HG02884 (cell line): Measurements from ENCODE around the gene DCD.
"Not testable (repeated sequence)": the region's sequence is repeated elsewhere in the genome, so short reads cannot be mapped to it uniquely, and the experiment has no call there.

Experiments used
- ATAC-seq: cut with Tn5 transposase; IDR thresholded peaks from one replicate; pipeline ENCODE4 v1.9.1; 2021; ENCODE audit warnings: mild to moderate bottlenecking, moderate library complexity; ENCODE audit not compliant: unreplicated experiment

Gene DCD

DNA sequence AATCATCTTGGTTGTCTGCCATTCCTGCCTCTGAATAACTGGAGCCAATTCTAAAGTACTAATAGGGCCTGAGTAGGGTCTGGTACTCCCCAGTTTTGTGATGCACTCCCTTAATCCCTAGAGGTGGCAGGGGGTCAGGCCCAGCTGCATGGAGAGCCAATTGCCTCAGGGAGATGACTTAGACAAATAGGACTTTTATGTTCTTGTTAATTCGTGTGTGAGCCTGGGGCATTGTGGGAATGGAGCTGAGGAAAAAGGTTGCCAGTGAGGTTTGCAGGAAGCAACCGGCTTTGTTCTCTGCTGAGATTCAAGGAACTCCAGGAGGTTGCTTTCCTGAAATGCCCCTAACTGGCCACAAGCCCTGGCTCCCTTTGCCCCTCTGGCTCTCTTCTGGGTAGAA lies 6.8 kb upstream of the DCD start:
- ATAC-seq = no peak

DNA sequence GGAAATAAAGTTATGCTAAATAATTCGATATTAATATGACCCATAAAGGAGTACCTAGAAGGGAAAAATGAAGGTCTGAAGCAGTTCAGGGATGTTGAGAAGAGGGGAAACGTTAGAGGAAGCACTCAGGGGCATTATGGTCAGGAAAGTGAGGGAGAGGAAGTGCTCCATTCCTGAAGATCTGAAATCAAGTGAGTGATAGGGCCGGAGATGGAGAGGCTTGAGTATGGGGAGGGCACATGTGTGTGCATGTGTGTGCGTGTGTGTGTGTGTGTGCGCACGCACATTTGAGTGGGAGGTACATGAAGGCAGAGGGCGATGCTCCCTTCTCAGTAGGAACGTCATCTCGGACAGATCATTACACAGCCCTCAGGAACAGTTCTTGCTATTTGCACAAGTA lies 4.9 kb upstream of the DCD start:
- no peak for ATAC-seq

DNA sequence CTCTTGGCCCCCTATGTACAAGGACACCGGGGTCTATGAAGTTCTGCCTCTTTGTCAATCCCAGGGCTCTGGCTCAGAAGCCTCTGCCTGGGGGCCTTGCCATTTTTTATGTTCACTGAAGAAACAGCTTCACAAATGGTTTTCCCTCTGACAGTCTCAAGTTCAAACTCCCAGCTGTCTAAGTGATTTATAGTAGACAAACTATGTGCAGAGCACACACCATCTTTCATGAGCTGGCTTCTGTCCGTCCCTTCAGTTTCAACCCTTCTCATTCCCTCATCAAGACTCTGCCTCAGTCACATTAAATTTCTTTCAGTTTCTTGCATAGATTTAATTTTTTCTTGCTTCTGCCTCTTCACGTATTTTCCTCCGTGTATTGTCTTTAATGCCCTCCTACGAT lies 2.7 kb upstream of the DCD start:
- ATAC-seq = no peak

DNA sequence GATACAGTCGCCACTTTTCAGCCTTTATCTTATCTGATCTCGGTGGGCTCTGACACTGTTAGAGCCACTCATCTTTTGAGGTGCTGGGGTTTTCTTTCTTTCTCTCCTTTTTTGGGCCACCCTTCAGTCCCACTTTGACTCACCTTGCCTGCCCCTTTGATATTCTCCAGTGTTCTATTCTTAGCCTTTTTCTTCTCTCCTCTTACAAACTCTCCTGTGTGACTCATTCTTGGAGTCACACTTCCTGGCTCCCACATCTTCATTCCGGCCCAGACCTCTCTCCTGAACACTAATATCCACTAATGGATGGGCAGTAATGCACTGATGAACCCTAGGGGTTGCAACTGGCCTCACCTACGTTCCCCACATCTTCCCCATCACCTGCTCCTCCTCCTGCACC lies 2.2 kb upstream of the DCD start:
- no peak for ATAC-seq

DNA sequence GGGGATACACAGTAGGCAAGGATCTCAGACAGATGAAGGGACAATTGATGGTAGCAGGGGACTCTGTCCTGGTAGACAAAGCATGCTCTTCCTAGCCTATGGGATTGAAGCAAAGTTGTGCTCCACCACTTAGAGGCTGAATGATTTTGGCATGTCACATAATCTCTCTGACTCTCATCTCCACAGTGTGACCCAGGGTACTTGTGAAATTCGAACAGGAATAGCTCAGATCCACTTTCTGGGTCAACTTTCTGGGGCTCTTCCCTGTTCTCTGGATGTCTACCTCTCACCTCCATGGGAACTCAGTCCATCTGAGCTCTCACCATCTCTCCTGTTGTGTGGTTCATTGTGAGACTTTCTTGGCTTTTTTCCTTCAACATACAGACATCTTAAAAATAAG lies 1.7 kb upstream of the DCD start:
- ATAC-seq = no peak

DNA sequence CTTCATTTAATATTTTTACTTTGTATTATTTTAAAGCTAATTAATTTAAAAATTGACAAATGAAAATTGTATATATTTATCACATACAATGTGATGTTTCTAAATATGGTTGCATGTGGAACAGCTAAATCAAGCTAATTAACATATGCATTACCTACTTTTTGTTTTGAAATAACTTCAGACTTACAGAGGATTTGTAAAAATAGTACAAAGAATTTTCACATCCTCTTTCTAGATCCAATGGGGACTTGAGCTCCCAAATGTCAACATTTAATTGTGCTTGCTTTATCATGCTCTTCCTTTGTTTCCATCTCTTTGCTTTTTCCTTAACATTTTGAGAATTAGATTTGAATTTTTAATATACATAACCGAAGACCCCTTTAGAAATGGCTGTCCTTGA lies 6.6 kb downstream of the DCD start:
- ATAC-seq = no peak

DNA sequence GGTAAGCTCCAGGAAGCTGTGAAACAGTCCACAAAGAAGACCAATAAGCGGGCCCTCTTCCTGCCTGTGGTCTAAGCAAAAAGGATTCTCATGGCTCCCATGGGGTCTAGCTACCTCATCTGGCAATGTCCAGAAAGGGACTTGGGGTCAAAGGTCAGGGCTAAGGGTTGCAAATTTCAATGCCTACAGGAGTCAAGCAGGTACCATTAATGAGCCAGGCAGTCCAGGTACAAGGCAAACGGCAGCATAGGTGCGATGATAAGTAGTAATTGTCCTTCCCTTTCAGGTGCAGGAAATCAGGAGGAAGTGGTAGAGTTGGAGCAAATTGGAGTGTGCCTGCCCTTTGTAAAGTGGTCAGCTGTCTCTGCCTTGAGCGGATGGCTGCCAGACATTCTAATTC lies 7.1 kb downstream of the DCD start:
- no peak for ATAC-seq

DNA sequence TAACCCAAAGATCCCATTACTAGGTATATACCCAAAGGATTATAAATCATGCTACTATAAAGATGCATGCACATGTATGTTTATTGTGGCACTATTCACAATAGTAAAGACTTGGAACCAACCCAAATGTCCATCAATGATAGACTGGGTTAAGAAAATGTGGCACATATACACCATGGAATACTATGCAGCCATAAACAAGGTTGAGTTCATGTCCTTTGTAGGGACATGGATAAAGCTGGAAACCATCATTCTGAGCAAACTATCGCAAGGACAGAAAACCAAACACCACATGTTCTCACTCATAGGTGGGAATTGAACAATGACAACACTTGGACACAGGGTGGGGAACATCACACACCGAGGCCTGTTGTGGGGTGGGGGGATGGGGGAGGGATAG lies 9.1 kb downstream of the DCD start:
- not testable (repeated sequence) for ATAC-seq

DNA sequence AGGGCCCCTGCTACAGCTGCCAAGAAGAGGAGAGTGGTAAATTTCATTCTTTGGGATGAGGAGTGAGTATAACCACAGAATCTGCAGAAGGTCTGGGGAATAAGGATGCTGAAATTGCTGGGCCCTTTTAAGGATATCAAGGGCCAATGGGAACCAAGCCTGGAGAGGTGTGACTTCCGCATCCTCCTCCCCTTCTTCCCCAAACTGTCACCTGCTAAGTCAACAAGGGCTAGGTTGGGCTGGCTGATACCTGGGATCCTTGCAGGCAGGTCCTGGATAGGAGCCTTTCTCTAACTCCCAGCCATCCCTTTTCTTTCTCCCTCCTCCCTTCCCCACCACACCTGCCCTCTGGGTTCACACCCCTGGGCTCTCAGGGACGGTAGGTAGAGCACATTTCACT lies 13.4 kb downstream of the DCD start, which contains the start of gene LACRT:
Gene LACRT (minus strand): TSS at position 101 of the 400 bp plus-strand sequence. CDS start 54 bp downstream, at position 47.
- no peak for ATAC-seq

DNA sequence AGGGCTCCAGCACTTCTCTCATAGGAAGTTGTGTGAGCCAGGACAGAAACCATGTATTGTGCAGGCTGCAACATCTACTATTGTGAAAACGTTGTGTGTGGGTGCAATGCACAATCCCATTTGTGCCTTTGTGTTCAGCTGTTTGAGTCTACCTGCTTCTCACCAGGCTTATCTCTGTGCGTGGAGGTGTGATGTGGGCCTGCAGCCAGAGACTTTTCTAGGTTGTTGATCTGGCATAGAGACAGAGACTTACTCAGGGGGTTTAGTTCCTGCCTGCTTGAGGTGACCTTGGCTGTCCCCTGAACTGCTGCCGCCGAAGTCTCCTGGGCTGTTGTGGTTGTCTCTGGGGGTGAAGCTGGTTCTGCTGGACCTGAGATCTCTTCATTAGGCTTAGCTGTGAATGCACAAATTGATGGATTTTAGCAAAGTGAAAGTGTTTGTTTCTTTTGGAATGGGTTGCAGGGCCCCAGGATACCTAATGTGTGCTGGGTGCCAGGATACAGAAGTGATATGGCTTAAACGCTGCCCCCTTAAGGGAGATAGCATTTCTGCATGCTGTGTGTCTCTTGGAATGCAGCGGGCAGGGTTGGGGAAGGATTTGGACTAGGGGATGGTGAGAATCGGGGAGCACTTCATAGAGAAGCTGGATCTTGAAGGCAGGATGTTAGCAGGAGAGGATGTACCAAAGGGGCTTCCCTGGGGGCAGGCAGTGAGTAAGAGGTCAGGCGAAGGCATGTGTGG lies 16.0 kb downstream of the DCD start:
- ATAC-seq = no peak

DNA sequence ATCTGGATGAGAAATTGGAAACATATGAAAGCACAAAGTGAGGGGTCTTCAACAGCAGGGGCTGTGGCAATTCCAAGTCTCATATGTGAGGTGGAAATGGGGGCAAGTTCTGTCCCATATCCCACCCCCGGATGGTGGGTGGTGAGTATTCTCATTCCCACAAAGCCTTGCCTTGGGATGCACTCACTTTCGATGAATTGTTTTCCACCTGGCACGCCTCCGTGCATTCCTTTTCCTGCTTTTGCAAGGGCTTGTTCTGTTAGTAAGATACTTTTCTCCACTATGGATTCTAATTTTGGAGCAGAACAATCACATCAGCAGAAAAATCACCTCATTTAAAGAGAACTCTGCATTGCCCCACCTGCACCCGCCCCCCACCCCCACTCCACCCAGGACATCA lies 16.6 kb downstream of the DCD start:
- no peak for ATAC-seq

DNA sequence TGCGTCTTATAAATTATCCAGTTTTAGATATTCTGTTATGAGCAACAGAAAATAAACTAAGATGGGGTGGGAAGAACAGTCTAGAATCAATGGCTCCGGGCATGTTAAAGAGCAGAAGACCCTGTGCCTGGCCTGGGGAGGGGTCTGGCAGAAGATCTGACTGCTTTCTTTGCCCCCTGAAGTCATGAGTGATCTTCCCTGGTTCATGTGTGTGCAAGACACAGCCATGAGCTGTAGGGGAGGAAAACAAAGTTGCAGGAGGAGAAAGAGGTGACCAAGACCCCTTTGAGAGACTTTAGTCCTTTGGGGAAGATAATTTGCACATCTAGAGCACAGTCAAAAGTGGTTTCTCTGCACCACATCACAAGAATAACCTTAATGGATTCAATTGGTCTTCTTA lies 18.2 kb downstream of the DCD start:
- ATAC-seq = no peak

DNA sequence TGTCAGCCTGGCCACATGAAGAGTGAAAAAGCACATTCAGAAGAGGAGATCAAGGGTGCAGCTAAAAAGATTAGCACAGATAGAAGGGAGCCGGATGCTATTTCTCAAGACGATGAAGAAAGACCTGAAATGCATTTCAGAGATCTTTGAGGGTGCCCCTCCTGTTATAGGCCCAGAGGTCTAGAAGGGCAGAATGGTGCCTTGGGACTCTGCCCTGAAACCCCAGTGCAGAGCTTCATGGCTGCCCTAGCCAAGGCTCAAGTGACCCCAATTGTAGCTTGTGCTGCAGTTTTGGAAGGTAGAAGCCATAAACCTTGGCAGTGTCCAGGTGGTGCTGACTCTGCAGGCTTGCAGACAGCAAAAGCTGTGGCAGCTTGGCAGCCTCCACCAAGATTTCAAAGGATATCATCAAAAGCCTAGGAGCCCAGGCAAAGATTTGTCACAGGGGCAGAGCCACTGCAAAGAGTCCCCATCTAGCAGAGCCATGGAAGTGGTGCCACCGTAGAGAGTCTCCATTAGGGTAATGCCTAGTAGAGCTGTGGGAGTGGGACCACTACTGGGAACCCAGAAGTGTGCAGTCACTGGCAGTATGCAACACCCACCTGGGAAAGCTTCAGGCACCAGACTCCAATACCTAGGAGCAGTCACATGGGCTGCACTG lies 19.8 kb downstream of the DCD start:
- ATAC-seq = no peak

DNA sequence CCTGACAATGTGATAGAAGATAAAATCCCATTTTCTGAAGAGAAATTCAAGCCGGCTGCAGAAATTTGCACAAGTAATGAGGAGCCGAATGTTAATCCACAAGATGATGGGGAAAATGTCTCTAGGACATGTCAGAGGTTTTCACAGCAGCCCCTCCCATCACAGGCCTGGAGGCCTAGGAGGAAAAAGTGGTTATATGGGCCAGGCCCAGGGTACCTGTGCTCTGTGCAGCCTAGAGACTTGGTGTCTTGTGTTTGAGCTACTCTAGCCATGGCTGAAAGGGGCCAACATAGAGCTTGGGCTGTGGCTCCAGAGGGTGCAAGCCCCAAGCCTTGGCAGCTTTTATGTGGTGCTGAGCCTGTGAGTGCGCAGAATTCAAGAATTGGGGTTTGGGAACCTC lies 20.9 kb downstream of the DCD start:
- ATAC-seq = no peak

DNA sequence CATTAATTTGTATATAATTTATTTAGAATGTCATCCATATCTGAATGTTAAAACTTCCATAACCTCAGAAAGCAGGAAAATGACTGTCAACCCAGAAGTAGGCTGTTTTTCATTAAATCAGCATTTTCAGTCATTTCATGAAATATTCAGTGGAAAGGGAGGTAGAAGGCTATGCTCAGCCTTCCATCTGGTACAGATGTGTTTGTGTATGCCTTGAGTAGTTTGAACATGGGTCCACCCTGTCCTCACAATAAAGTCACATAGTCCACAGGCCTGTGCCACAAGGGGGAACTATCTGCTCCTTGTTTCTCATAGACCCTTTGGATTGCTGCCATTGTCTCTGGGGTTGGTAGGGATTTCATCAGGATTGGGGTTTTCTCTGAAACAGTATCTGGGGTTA lies 22.6 kb downstream of the DCD start:
- no peak for ATAC-seq

DNA sequence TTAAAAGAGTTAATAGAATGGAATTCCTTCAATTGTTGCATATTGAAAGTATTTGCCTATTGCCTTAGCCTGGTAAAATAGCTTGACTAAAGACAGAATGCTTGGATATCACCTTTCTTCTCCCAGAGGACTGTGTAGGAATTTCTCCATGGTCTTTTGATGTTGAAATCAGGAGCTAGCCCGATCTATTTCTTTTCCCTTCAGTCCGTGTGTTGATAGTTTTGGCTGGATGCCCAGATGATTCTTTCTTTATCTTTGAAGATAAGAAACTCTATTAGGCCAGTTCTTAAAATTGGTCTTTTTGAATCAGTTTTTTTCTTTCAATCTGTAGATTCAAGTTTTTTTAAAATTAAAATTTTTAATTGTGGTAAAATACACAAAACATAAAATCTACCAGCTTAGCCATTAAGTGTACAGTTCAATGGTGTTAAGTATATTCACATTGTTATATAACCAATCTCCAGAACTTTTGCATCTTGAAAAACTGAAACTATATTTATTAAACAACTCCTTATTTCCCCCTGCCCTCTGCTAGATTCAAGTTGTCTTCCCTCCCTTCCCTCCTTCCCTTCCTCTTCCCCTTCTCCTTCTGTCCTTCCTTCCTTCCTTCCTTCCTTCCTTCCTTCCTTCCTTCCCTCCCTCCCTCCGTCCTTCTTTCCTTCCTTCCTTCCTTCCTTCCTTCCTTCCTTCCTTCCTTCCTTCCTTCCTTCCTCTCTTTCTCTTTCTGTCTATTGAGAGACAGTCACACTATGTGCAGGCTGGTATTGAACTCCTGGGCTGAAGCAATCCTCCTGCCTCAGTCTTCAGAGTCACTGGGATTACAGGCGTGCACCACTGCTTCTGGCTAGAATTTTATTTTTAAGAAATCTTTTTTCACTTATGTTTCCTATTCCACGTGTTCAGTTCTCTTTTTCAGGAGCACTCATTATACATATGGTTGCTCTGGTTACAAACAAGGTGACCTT lies 23.6 kb downstream of the DCD start:
- ATAC-seq = no peak

DNA sequence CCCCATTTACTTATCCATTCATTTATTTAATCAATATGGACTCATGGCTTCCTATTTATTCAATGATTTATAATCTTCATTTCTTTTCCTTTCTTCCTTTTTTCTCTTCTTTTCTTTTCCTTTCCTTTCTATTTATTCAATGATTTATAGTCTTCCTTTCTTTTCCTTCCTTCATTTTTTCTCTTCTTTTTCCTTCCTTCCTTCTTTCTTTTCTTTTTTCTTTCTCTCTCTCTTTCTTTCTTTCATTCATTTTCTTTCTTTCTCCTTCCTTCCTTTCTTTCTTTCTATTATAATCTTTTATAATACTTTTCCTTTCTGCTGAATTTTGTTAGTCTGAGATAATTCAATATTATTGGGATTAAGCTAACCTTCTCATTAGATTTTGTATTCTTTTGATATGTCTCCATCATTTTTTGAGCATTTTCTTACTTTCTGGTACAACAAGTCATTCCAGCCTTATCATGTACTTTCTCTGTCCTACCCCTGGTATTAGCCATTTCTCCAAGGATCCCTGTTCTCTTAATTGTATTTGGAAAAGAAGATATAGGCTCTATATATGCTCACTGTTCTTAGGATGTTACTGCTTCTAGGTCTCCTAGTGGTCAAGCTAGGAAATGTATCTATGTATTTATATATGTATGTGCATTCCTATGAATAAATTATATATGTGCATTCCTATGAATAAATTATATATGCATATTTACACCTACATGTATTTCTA lies 25.5 kb downstream of the DCD start:
- ATAC-seq = no peak

DNA sequence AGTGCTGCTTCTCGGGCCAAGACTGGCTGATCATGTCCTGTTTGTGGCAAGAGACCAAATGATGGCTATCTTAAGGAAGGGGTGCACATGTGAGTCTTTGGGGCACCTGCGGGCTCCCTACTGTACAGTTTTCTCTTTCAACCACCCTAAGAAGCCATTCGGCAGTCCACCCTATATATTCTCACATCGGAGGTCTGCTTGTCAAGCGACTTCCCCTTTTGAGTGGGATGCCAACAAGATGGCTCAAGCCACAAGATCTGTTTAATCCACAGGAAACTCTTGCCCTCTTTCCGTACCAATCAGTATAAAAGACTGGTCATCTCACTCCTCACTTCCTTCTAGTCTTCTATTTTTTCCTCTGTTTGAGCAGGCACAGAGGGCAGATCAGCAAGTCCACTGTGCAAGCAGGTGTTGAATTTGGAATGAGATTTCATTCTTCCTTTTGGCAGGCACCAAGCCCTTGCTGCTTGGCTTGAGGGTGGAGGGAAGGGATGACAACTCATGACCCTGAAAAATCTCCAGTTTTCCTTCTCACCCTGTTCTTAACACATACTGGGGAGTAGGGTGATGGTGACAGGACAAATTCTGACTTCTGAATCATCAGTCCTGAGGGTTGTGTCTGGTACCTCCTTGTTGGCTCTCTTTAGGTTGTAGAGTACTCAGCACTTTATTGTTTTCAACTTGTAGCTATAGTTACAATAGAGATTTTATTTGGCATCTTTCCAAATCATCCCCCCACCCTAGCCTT lies 31.1 kb downstream of the DCD start:
- no peak for ATAC-seq

DNA sequence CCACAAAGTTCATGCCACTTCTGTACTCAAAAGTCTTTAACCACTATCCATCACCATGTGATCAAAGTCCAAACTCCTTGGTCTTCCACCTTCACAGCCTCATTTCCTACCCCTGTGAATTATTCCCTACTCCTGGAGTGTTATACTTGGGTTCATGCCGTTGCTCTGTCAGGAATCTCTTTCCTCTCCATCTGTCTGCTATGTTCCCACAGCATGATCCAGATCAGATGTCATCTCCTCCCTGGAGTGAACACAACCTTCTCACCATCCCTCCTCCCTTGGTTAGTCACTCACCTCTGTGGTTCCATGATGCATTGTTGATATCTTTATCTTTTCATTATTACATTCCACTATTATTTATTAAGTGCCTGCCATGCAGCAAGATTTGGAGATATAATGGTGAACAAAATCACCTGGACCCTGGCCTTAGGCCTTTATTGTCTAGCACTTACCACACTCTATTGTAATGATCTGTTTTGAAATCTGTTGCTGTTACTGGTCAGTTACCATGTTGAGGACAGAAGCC lies 35.9 kb downstream of the DCD start:
- ATAC-seq = no peak

DNA sequence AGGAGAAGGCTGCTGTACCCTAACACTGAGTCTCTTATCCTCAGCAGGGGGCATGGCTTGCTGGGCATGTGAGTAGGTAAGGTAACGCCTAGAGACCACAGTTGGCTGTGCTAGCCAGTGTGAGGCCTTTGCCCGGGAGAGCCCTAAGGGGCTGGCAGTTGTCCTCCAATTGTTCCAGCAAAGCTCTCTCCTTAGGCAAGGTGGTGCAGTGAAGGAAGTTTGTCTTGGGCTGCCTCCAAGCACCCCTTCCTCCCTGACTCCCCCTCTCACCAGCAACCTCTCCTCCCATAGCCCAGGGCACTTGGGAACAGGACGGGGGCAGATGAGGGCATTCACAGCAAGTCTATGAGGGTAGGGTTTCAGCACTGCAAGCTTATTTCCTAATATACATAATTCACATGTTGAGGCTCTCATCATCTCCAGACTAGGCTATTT lies 36.4 kb downstream of the DCD start:
- no peak for ATAC-seq
